Right atrium auricular region (tissue), 2 donors: ENCODE data around the gene SOX18. TPM values are rescaled to one million over a fixed set of nuclear protein-coding genes. Genes with fewer than 3 reads are reported as not detected.

Experiments used
- DNase-seq: peaks from one replicate; pipeline ENCODE4 v3.0.0-alpha.2; 2019; ENCODE audit warnings: low spot score
- H3K27ac ChIP-seq, 2 donors: fragments of 200-600 bp; sonication (generic); 1 replicate in 1 of 2; 2 replicates in 1 of 2; pipeline ENCODE4 v1.5.1; 2016 to 2019
- H3K27me3 ChIP-seq, 2 donors: fragments of 200-600 bp; sonication (generic); one replicate each; pipeline versions ENCODE4 v1.5.1 to v1.6.0; 2017 to 2019
- H3K36me3 ChIP-seq: fragments of 200-600 bp; sonication (generic); one replicate; pipeline ENCODE4 v1.5.1; 2016
- H3K4me1 ChIP-seq, 2 donors: fragments of 200-600 bp; sonication (generic); one replicate each; pipeline versions ENCODE4 v1.5.1 to v1.6.0; 2017 to 2019
- H3K4me3 ChIP-seq, 2 donors: fragments of 200-600 bp; sonication (generic); 1 replicate in 1 of 2; 2 replicates in 1 of 2; pipeline ENCODE4 v1.5.1; 2017 to 2019; ENCODE audit warnings: mild to moderate bottlenecking in 1 of 2, moderate library complexity in 1 of 2
- H3K9me3 ChIP-seq, 2 donors: fragments of 200-600 bp; sonication (generic); one replicate each; pipeline ENCODE4 v1.5.1; 2019
- total RNA-seq, 2 donors: library from RNA; depleted of rRNA; stranded (reverse); fragments of >200 nt; gene quantifications; one replicate each; pipeline ENCODE4 v1.1.0, GENCODE V29; 2016
- TF ChIP-seq, protein P1 (sequence below), 2 donors: fragments of 200-600 bp; sonication (generic); IDR thresholded peaks; one replicate each; pipeline ENCODE4 v1.5.1; 2019; ENCODE audit warnings: antibody characterized with exemption in 2 of 2

The SOX18 gene
- total RNA-seq, 2 donors from 2014 or later = 15.1 to 17.2 TPM

DNA sequence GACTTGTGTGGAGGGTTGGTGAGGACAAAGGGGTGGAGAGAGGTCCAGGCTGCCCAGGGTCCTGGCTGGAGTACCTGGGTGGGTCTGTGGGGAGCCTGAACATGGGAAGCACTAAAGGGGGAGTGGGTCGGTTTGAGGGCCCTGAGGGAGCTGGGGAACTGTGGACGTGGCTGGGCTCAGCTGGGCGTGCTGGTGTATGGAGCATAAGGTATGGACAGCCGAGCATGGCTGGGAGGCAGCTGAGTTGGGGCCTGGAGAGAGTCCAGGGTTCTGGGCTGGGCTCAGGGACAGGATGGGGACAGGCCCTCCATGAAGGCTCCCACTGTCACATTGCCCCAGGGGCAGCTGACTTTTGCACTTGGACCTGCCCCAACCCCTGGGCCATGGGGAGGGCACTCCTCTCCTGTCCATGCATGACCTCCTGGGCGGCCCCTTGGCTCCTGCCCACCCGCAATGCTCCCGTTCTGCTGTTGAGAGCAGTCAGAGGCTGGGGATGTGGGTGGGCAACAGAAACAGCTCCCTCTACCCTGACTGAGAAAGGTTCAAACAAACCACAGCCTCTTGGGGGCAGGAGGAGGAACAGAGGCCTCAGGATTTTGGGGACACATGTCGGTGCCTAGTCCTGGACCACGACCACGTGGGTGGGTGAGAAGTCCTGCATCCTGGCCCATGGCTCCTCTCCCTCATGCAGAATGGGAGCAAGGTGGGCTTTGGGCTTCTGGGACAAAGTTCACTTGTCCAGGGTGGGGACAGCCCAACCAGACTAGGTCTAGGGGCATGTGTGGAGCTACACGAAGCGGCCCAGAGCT is 9.0 kb downstream of the SOX18 start:
- no peak for DNase-seq
- H3K27me3 ChIP-seq = peaks cover 9 to 17% of the 10 kb centered on the region in 2 donors
- TF ChIP-seq, protein P1, sequence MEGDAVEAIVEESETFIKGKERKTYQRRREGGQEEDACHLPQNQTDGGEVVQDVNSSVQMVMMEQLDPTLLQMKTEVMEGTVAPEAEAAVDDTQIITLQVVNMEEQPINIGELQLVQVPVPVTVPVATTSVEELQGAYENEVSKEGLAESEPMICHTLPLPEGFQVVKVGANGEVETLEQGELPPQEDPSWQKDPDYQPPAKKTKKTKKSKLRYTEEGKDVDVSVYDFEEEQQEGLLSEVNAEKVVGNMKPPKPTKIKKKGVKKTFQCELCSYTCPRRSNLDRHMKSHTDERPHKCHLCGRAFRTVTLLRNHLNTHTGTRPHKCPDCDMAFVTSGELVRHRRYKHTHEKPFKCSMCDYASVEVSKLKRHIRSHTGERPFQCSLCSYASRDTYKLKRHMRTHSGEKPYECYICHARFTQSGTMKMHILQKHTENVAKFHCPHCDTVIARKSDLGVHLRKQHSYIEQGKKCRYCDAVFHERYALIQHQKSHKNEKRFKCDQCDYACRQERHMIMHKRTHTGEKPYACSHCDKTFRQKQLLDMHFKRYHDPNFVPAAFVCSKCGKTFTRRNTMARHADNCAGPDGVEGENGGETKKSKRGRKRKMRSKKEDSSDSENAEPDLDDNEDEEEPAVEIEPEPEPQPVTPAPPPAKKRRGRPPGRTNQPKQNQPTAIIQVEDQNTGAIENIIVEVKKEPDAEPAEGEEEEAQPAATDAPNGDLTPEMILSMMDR (IDR thresholded peaks at IDR 0.05) = no peak
- H3K27ac ChIP-seq = no peak overlapping the region
- peaks cover 0 to 51% of the 10 kb centered on the region in 2 donors for H3K4me1 ChIP-seq
- H3K4me3 ChIP-seq = no peak overlapping the region
- H3K9me3 ChIP-seq = no peaks in the 10 kb centered on the region
- H3K36me3 ChIP-seq = no peaks in the 10 kb centered on the region

DNA sequence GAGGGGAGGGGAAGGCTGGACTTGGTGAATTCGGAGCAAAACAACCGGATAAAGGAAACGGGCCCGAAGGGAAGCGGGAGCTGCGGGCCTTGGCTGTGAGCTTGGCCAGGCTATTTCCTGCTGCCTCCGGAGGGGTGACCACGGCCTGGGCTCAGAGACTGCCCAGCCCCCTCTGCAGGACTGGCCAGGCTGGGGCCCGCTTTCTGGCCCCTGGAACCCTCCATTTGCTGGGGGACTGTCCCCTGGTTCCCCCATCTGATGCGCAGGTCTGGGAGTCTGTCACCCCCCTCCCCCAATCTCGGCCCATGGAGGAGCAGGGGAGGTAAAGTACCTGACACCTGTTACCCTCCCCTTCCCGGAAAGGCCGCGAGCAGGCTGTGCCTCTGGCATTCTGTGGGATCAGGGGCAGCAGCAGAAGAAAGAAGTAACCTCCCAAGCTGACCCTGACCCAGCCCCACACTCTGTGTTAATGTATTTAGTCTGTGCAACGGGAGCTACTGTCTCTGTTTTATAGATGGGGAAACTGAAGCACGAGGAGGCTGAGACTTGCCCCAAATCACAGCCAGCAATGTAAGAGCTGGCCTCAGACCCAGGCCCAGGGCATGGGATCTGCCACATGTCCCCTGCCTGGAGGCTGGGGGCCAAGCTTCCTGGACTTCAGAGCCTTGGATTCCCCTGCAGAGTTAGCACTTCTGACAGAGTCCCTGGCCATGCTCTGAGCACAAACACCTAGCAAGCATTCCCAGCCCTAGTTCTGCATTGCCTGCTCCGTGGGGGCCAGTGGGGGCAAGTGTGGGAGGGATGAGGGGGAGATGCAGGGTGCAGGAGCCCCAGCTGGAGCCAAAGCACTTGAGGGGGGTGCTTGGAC is 9.9 kb downstream of the SOX18 start:
- H3K27me3 ChIP-seq = peaks cover 9 to 17% of the 10 kb centered on the region in 2 donors
- TF ChIP-seq, protein P1 (IDR thresholded peaks at IDR 0.05) = peak in 1 of 2 donors; percentile 2
- no peaks in the 10 kb centered on the region for H3K36me3 ChIP-seq
- H3K4me1 ChIP-seq = peaks cover 0 to 51% of the 10 kb centered on the region in 2 donors
- peak overlapping the region in 1 of 2 donors; percentile 67 for H3K27ac ChIP-seq
- H3K4me3 ChIP-seq = peak overlapping the region; percentile 41 to 55
- H3K9me3 ChIP-seq = no peaks in the 10 kb centered on the region
- DNase-seq = no peak

GRCh38 chr20:64038565-64039292 is 10.7 kb downstream of the SOX18 start:
- Histone ChIP-seq H3K36me3 (peaks cover 8% of the 10 kb centered on the region), H3K27me3 (peaks cover 9 to 17% of the 10 kb centered on the region in 2 donors), H3K4me1 (peaks cover 0 to 51% of the 10 kb centered on the region in 2 donors), H3K27ac (peak overlapping the region; percentile 67 to 70), H3K9me3 (no peaks in the 10 kb centered on the region), H3K4me3 (peak overlapping the region; percentile 41 to 55)
- TF ChIP-seq, protein P1 (IDR thresholded peaks at IDR 0.05) = peak; percentile 82 to 87
- DNase-seq = peak; percentile 74

DNA sequence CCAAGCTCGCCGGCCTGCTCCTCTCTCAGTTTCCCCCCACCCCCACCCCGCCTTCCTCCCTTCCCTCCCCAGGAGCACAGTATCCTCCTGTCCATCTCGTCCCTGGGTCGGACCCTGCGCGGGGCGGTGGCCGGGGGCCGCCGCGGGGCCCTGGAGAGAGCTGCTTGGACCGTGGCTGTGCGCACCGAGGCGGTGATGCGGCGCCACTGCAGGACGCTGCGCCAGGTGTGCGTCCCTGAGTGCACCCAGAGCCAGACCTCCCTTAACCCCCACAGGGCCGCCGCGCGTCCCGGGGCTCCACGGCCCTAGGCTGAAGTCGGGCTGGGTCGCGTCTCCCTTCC is 11.2 kb downstream of the SOX18 start:
- peak overlapping the region; percentile 67 to 70 for H3K27ac ChIP-seq
- no peak for DNase-seq
- peaks cover 0 to 51% of the 10 kb centered on the region in 2 donors for H3K4me1 ChIP-seq
- peaks cover 9 to 17% of the 10 kb centered on the region in 2 donors for H3K27me3 ChIP-seq
- H3K36me3 ChIP-seq = peaks cover 12% of the 10 kb centered on the region
- TF ChIP-seq, protein P1 (IDR thresholded peaks at IDR 0.05) = no peak
- no peaks in the 10 kb centered on the region for H3K9me3 ChIP-seq
- peak overlapping the region; percentile 41 to 55 for H3K4me3 ChIP-seq

GRCh38 chr20:64037498-64038213 is 11.8 kb downstream of the SOX18 start:
- Histone ChIP-seq H3K36me3 (peaks cover 17% of the 10 kb centered on the region), H3K27ac (no peak overlapping the region), H3K27me3 (peaks cover 9 to 17% of the 10 kb centered on the region in 2 donors), H3K4me3 (peak overlapping the region; percentile 41 to 55), H3K9me3 (no peaks in the 10 kb centered on the region), H3K4me1 (peaks cover 0 to 51% of the 10 kb centered on the region in 2 donors)
- DNase-seq = no peak
- TF ChIP-seq, protein P1 (IDR thresholded peaks at IDR 0.05) = no peak
